ENCODE measurements around the gene AMBRA1. TPM values are rescaled to one million over a fixed set of nuclear protein-coding genes. Genes with fewer than 3 reads are reported as not detected.

Gene AMBRA1
- total and polyA plus RNA-seq, 2 of the 8 experiments (the other 6 are each of a cell fraction or from before 2014, with no cell fraction given): 14.2 to 37.4 TPM

GRCh38 chr11:46414466-46414796 is 179.4 kb downstream of the AMBRA1 start (continued):
- no peak for TF ChIP-seq CHD7 (IDR thresholded peaks at IDR 0.05; ENCODE audit: insufficient replicate concordance, low read length)
- no peak for TF ChIP-seq KDM1A (IDR thresholded peaks at IDR 0.05; ENCODE audit: borderline replicate concordance, low read length)
- TF ChIP-seq HDAC6 (IDR thresholded peaks at IDR 0.05; ENCODE audit: low read depth, low read length): no peak
- no peak for TF ChIP-seq NANOG (IDR thresholded peaks at IDR 0.05; ENCODE audit: insufficient read depth, low read depth, low read length, poor library complexity, severe bottlenecking)
- TF ChIP-seq GABPA (IDR thresholded peaks at IDR 0.05; ENCODE audit: borderline replicate concordance, insufficient read depth, low read length): no peak
- TF ChIP-seq YY1 (IDR thresholded peaks at IDR 0.05; ENCODE audit: low read depth, low read length): no peak
- no peak for TF ChIP-seq E2F6 (IDR thresholded peaks at IDR 0.05)
- TF ChIP-seq EP300 (IDR thresholded peaks at IDR 0.05; ENCODE audit: borderline replicate concordance in 1 of 2, low read depth in 2 of 2, low read length in 2 of 2): no peak

Data from H1 (cell line).